Ecto neural progenitor cell (in vitro differentiated cells): ENCODE results near the gene PRKCB.
"Not testable (repeated sequence)": the region's sequence is repeated elsewhere in the genome, so short reads cannot be mapped to it uniquely, and the experiment has no call there.

Experiments
- DNase-seq: peaks from one replicate; pipeline ENCODE4 v3.0.0-alpha.2; 2018; ENCODE audit warnings: low spot score

The PRKCB gene

GRCh38 chr16:24238846-24239245 lies 403.1 kb downstream of the PRKCB start:
- not testable (repeated sequence) for DNase-seq

GRCh38 chr16:24246911-24247607 lies 411.3 kb downstream of the PRKCB start:
- DNase-seq = no peak

- peak; percentile 60 for DNase-seq
Observed at GRCh38 chr16:24253192-24253591, 417.4 kb downstream of the PRKCB start.

GRCh38 chr16:24255456-24256371 lies 419.9 kb downstream of the PRKCB start, which contains the start of gene CACNG3:
TSS of gene CACNG3 (plus strand) at chr16:24256335. CDS start at chr16:24256755, 420 bp downstream.
- DNase-seq = peak; percentile 94

- DNase-seq = no peak
Observed at GRCh38 chr16:24257958-24258357, 422.2 kb downstream of the PRKCB start.

- DNase-seq = no peak
Observed at GRCh38 chr16:24258791-24259190, 423.0 kb downstream of the PRKCB start.

- DNase-seq = no peak
Observed at GRCh38 chr16:24262816-24263215, 427.0 kb downstream of the PRKCB start.
